Common myeloid progenitor, CD34-positive (primary cell): ENCODE measurements around the gene VWA5B2.

Source experiments
- CTCF ChIA-PET: fragments of 350-600 bp; sonication (Branson Sonifier 250); formaldehyde crosslinking; loops from one replicate; lab custom pipeline; 2021; ENCODE audit warnings: antibody characterized with exemption; lab: Charles Lee
- POLR2A ChIA-PET: fragments of 350-600 bp; sonication (Branson Sonifier 250); formaldehyde crosslinking; loops from one replicate; lab custom pipeline; 2021; ENCODE audit warnings: antibody characterized with exemption; lab: Charles Lee
- DNase-seq, 3 donors: peaks; one replicate each; pipeline versions ENCODE4 v3.0.0 to v3.0.0-alpha.2; 2013
- H3K27ac ChIP-seq, 2 experiments: 1 replicate in 1 of 2; 2 replicates in 1 of 2; pipeline ENCODE4 v1.7.0; 2013; ENCODE audit warnings: inconsistent platforms in 2 of 2, low read length in 2 of 2, mild to moderate bottlenecking in 2 of 2, low read depth in 1 of 2, moderate library complexity in 1 of 2; ENCODE audit not compliant: severe bottlenecking in 2 of 2, insufficient read depth in 1 of 2, poor library complexity in 1 of 2
- H3K27me3 ChIP-seq, 5 experiments: replicated peaks in 2 of 5; 1 replicate in 3 of 5; 2 replicates in 2 of 5; pipeline versions ENCODE4 v1.6.1 to v1.7.0; 2013; ENCODE audit warnings: low read length in 4 of 5, mild to moderate bottlenecking in 2 of 5, moderate library complexity in 2 of 5, inconsistent platforms in 1 of 5; ENCODE audit not compliant: insufficient read depth in 5 of 5, control insufficient read depth in 4 of 5
- H3K36me3 ChIP-seq, 4 experiments: 1 replicate in 2 of 4; 2 replicates in 2 of 4; pipeline versions ENCODE4 v1.6.1 to v1.7.0; 2013; ENCODE audit warnings: low read length in 3 of 4, control low read depth in 1 of 4, mild to moderate bottlenecking in 1 of 4; ENCODE audit not compliant: control insufficient read depth in 4 of 4, insufficient read depth in 4 of 4
- H3K4me1 ChIP-seq, 4 experiments: 1 replicate in 3 of 4; 2 replicates in 1 of 4; pipeline versions ENCODE4 v1.6.1 to v1.7.1; 2013; ENCODE audit warnings: low read length in 3 of 4, mild to moderate bottlenecking in 3 of 4, control low read depth in 1 of 4, inconsistent platforms in 1 of 4, moderate library complexity in 1 of 4; ENCODE audit not compliant: control insufficient read depth in 4 of 4, insufficient read depth in 4 of 4; ENCODE audit errors: control extremely low read depth in 1 of 4
- H3K4me3 ChIP-seq, 7 experiments: 1 replicate in 4 of 7; 2 replicates in 3 of 7; pipeline versions ENCODE4 v1.5.1 to v1.7.0; 2013; ENCODE audit warnings: mild to moderate bottlenecking in 7 of 7, low read length in 6 of 7, moderate library complexity in 6 of 7, inconsistent platforms in 2 of 7, low read depth in 2 of 7, control low read depth in 1 of 7; ENCODE audit not compliant: insufficient read depth in 4 of 7, control insufficient read depth in 1 of 7; ENCODE audit errors: extremely low read depth in 1 of 7
- H3K9me3 ChIP-seq, 5 experiments: 1 replicate in 4 of 5; 2 replicates in 1 of 5; pipeline versions ENCODE4 v1.6.1 to v1.7.1; 2013; ENCODE audit warnings: low read length in 4 of 5, mild to moderate bottlenecking in 2 of 5, inconsistent platforms in 1 of 5, low read depth in 1 of 5, moderate library complexity in 1 of 5; ENCODE audit not compliant: control insufficient read depth in 4 of 5, insufficient read depth in 2 of 5; ENCODE audit errors: control extremely low read depth in 1 of 5
- WGBS: methylation state at CpG from one replicate; pipeline ENCODE4 v1.1.5; 2013; ENCODE audit not compliant: insufficient coverage; 5-methylcytosine and 5-hydroxymethylcytosine counted together

VWA5B2 gene

GRCh38 chr3:184282941-184283340 lies 53.6 kb downstream of the VWA5B2 start:
- Histone ChIP-seq H3K27me3 (peaks cover 1 to 20% (median 9%) of the 10 kb centered on the region in 5 experiments), H3K36me3 (no peaks in the 10 kb centered on the region), H3K9me3 (no peaks in the 10 kb centered on the region), H3K4me1 (no peaks in the 10 kb centered on the region), H3K27ac (no peak overlapping the region), H3K4me3 (no peak overlapping the region)
- no peak for DNase-seq
- 100% methylated on average over 1 of the region's 4 CpGs for WGBS
- CTCF ChIA-PET = interaction anchor here (0.8 to 2.1 kb wide), 6 partner anchors 10 to 398 kb away, joined by 3 to 8 read pairs (median 6); partner anchors contain the start of gene PARL
- POLR2A ChIA-PET = no interaction called here

GRCh38 chr3:184283681-184284080 lies 54.3 kb downstream of the VWA5B2 start:
- no peak overlapping the region for H3K4me3 ChIP-seq
- no peak for DNase-seq
- no peaks in the 10 kb centered on the region for H3K4me1 ChIP-seq
- H3K9me3 ChIP-seq = no peaks in the 10 kb centered on the region
- WGBS = 98% methylated on average over 8 of the region's 8 CpGs
- CTCF ChIA-PET = interaction anchor here (1.0 to 2.1 kb wide), 4 partner anchors 11 to 399 kb away, joined by 3 to 8 read pairs (median 4); partner anchors contain the start of gene PARL
- H3K36me3 ChIP-seq = no peaks in the 10 kb centered on the region
- H3K27ac ChIP-seq = no peak overlapping the region
- H3K27me3 ChIP-seq = peaks cover 0 to 14% (median 5%) of the 10 kb centered on the region in 5 experiments
- POLR2A ChIA-PET = no interaction called here

- Histone ChIP-seq H3K4me1 (no peaks in the 10 kb centered on the region), H3K27ac (no peak overlapping the region), H3K36me3 (no peaks in the 10 kb centered on the region), H3K4me3 (no peak overlapping the region), H3K9me3 (no peaks in the 10 kb centered on the region), H3K27me3 (peaks cover 0 to 9% (median 4%) of the 10 kb centered on the region in 5 experiments)
- 42% methylated on average over 4 of the region's 4 CpGs for WGBS
- peak; percentile 39 to 50 (median 45) for DNase-seq
- CTCF ChIA-PET = interaction anchor here (1.0 to 1.5 kb wide), 2 partner anchors 10 to 57 kb away, joined by 3 to 4 read pairs; no protein-coding TSS in a partner anchor
- POLR2A ChIA-PET = no interaction called here
Measured at GRCh38 chr3:184284696-184285095, 55.3 kb downstream of the VWA5B2 start.

- Histone ChIP-seq H3K4me3 (no peak overlapping the region), H3K9me3 (no peaks in the 10 kb centered on the region), H3K4me1 (peaks cover 0 to 4% (median 0%) of the 10 kb centered on the region in 4 experiments), H3K27ac (no peak overlapping the region), H3K27me3 (peaks cover 0 to 8% (median 4%) of the 10 kb centered on the region in 5 experiments), H3K36me3 (no peaks in the 10 kb centered on the region)
- CTCF ChIA-PET = interaction anchor here (0.8 to 2.3 kb wide), 9 partner anchors 21 to 394 kb away, joined by 3 to 8 read pairs (median 4); no protein-coding TSS in a partner anchor
- 16% methylated on average over 7 of the region's 10 CpGs for WGBS
- POLR2A ChIA-PET = no interaction called here
- DNase-seq = peak; percentile 64 to 79 (median 76)
Measured at GRCh38 chr3:184289426-184289938, 60.1 kb downstream of the VWA5B2 start.

- peaks cover 0 to 4% (median 0%) of the 10 kb centered on the region in 4 experiments for H3K4me1 ChIP-seq
- no peak overlapping the region for H3K4me3 ChIP-seq
- H3K27ac ChIP-seq = no peak overlapping the region
- WGBS = 100% methylated on average over 7 of the region's 10 CpGs
- no peak for DNase-seq
- ChIA-PET POLR2A (no interaction called here), CTCF (interaction anchor here (0.8 to 2.3 kb wide), 5 partner anchors 13 to 393 kb away, joined by 3 to 8 read pairs (median 5); no protein-coding TSS in a partner anchor)
- H3K27me3 ChIP-seq = peaks cover 0 to 8% (median 4%) of the 10 kb centered on the region in 5 experiments
- no peaks in the 10 kb centered on the region for H3K9me3 ChIP-seq
- no peaks in the 10 kb centered on the region for H3K36me3 ChIP-seq
Measured at GRCh38 chr3:184290331-184290730, 60.9 kb downstream of the VWA5B2 start.

GRCh38 chr3:184291044-184291737 lies 61.8 kb downstream of the VWA5B2 start:
- Histone ChIP-seq H3K27me3 (peaks cover 0 to 8% (median 5%) of the 10 kb centered on the region in 5 experiments), H3K4me3 (no peak overlapping the region), H3K4me1 (peaks cover 0 to 4% (median 0%) of the 10 kb centered on the region in 4 experiments), H3K27ac (no peak overlapping the region), H3K36me3 (no peaks in the 10 kb centered on the region), H3K9me3 (no peaks in the 10 kb centered on the region)
- ChIA-PET CTCF (interaction anchor here (1.0 to 2.3 kb wide), 7 partner anchors 12 to 395 kb away, joined by 3 to 7 read pairs (median 5); no protein-coding TSS in a partner anchor), POLR2A (no interaction called here)
- DNase-seq = no peak
- WGBS = 94% methylated on average over 22 of the region's 22 CpGs
